Mesendoderm (in vitro differentiated cells): ENCODE measurements around the gene EXOC6.
A peak's percentile ranks its signal among the peaks of the same experiment; 100 is the strongest.
"Not testable (repeated sequence)": the region's sequence is repeated elsewhere in the genome, so short reads cannot be mapped to it uniquely, and the experiment has no call there.

Experiments used
- DNase-seq: peaks from one replicate; pipeline ENCODE4 v3.0.0; 2013
- H2AK5ac ChIP-seq: 2 replicates; pipeline ENCODE4 v1.6.1; 2013; ENCODE audit warnings: low read length, inconsistent platforms
- H2BK120ac ChIP-seq: 2 replicates; pipeline ENCODE4 v1.6.1; 2013; ENCODE audit warnings: low read depth, mild to moderate bottlenecking, low read length, moderate library complexity, mixed read lengths
- H2BK15ac ChIP-seq: replicated peaks from 2 replicates; pipeline ENCODE4 v1.6.1; 2013; ENCODE audit warnings: low read depth, mild to moderate bottlenecking, moderate library complexity
- H2BK5ac ChIP-seq: 2 replicates; pipeline ENCODE4 v1.6.1; 2013; ENCODE audit warnings: low read length, inconsistent platforms
- H3K18ac ChIP-seq: 2 replicates; pipeline ENCODE4 v1.6.1; 2013; ENCODE audit warnings: mild to moderate bottlenecking, low read length, mixed read lengths
- H3K23ac ChIP-seq: one replicate; pipeline ENCODE4 v1.6.1; 2013; ENCODE audit warnings: low read length
- H3K27ac ChIP-seq: 2 replicates; pipeline ENCODE4 v1.5.1; 2013; ENCODE audit warnings: low read depth, mild to moderate bottlenecking, inconsistent platforms, low read length, moderate library complexity
- H3K27me3 ChIP-seq: 2 replicates; pipeline ENCODE4 v1.6.1; 2013; ENCODE audit warnings: low read length, control low read depth, mild to moderate bottlenecking, inconsistent platforms; ENCODE audit not compliant: insufficient read depth, poor library complexity
- H3K36me3 ChIP-seq: 2 replicates; pipeline ENCODE4 v1.6.1; 2013; ENCODE audit warnings: low read length, inconsistent platforms; ENCODE audit not compliant: control insufficient read depth, insufficient read depth
- H3K4ac ChIP-seq: one replicate; pipeline ENCODE4 v1.6.1; 2013; ENCODE audit warnings: low read depth, mild to moderate bottlenecking, low read length, moderate library complexity
- H3K4me1 ChIP-seq: 2 replicates; pipeline ENCODE4 v1.6.1; 2013; ENCODE audit warnings: low read depth, low read length, inconsistent platforms; ENCODE audit not compliant: control insufficient read depth
- H3K4me2 ChIP-seq: 2 replicates; pipeline ENCODE4 v1.6.1; 2013; ENCODE audit warnings: low read length
- H3K4me3 ChIP-seq: 2 replicates; pipeline ENCODE4 v1.5.1; 2013; ENCODE audit warnings: mild to moderate bottlenecking, low read length
- H3K56ac ChIP-seq: one replicate; pipeline ENCODE4 v1.6.1; 2013; ENCODE audit warnings: low read length
- H3K79me1 ChIP-seq: 2 replicates; pipeline ENCODE4 v1.6.1; 2013; ENCODE audit warnings: low read length, inconsistent platforms
- H3K79me2 ChIP-seq: 2 replicates; pipeline ENCODE4 v1.6.1; 2013; ENCODE audit warnings: mild to moderate bottlenecking, low read length; ENCODE audit not compliant: control insufficient read depth, insufficient read depth
- H3K9ac ChIP-seq: 2 replicates; pipeline ENCODE4 v1.6.1; 2013; ENCODE audit warnings: low read length, inconsistent platforms
- H4K5ac ChIP-seq: one replicate; pipeline ENCODE4 v1.6.1; 2013; ENCODE audit warnings: low read length
- H4K8ac ChIP-seq: one replicate; pipeline ENCODE4 v1.6.1; 2013; ENCODE audit warnings: low read depth, mild to moderate bottlenecking, control low read depth, low read length, moderate library complexity
- WGBS: extraction: QIAGEN DNeasy Blood & Tissue Kit; methylation state at CpG from one replicate; pipeline ENCODE4 v1.1.7; 2013; ENCODE audit warnings: low lambda C conversion rate, missing lambda C conversion rate; ENCODE audit not compliant: insufficient coverage; ENCODE audit errors: extremely low coverage; 5-methylcytosine and 5-hydroxymethylcytosine counted together

The EXOC6 gene

DNA sequence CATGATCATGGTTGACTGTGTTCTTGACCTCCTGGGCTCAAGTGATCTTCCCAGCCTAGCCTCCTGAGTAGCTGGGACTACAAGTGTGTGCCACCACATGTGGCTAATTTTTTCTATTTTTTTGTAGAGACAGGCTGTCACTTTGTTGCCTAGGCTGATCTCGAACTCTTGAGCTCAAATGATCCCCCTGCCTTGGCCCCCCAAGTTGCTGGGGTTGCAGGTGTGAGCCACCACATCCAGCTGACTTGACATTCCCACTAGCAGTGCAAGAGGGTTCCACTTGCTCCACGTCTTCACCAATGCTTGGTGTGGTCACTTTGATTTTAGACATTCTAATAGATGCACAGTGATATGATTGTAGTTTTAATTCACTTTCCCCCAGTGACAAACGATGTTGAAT, 250.5 kb downstream of the EXOC6 start:
- Histone ChIP-seq H3K23ac (no peak overlapping the region), H3K79me2 (no peaks in the 10 kb centered on the region), H3K4ac (no peak overlapping the region), H3K4me1 (peaks cover 4% of the 10 kb centered on the region), H2BK15ac (no peak overlapping the region), H3K27me3 (no peaks in the 10 kb centered on the region), H2AK5ac (no peak overlapping the region), H4K8ac (no peak overlapping the region), H3K4me2 (no peak overlapping the region), H3K36me3 (no peaks in the 10 kb centered on the region), H3K18ac (peak overlapping the region; percentile 76), H4K5ac (no peak overlapping the region), H3K4me3 (no peak overlapping the region), H2BK5ac (no peak overlapping the region), H3K27ac (no peak overlapping the region), H3K79me1 (no peaks in the 10 kb centered on the region), H2BK120ac (no peak overlapping the region), H3K56ac (no peak overlapping the region), H3K9ac (no peak overlapping the region)
- no CpG with 5 or more reads among the region's 3 CpGs for WGBS
- DNase-seq = no peak

DNA sequence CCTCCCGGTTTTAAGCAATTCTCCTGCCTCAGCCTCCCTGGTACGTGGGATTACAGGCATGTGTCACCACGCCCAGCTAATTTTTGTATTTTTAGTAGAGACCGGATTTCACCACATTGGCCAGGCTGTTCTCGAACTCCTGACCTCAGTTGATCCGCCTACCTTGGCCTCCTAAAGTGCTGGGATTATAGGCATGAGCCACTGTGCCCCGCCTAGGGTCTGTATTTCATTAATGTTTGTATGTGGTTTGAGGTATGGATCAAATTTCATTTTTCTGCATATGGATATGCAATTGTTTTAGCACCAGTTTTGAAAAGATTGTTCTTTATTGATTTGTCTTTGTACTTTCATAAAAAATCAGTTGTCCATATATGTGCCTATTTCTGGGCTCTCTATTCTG, 251.3 kb downstream of the EXOC6 start:
- no peak overlapping the region for H3K4ac ChIP-seq
- DNase-seq = no peak
- H3K56ac ChIP-seq = peak overlapping the region; percentile 10
- H3K27ac ChIP-seq = no peak overlapping the region
- no peak overlapping the region for H3K23ac ChIP-seq
- no peak overlapping the region for H3K4me3 ChIP-seq
- no peak overlapping the region for H2BK15ac ChIP-seq
- no peak overlapping the region for H3K18ac ChIP-seq
- no peaks in the 10 kb centered on the region for H3K79me2 ChIP-seq
- no CpG with 5 or more reads among the region's 7 CpGs for WGBS
- H2BK120ac ChIP-seq = no peak overlapping the region
- H2AK5ac ChIP-seq = no peak overlapping the region
- H3K27me3 ChIP-seq = no peaks in the 10 kb centered on the region
- no peak overlapping the region for H3K4me2 ChIP-seq
- H3K36me3 ChIP-seq = no peaks in the 10 kb centered on the region
- H3K9ac ChIP-seq = no peak overlapping the region
- no peak overlapping the region for H2BK5ac ChIP-seq
- H3K4me1 ChIP-seq = peaks cover 4% of the 10 kb centered on the region
- H4K8ac ChIP-seq = no peak overlapping the region
- no peak overlapping the region for H4K5ac ChIP-seq
- H3K79me1 ChIP-seq = no peaks in the 10 kb centered on the region

DNA sequence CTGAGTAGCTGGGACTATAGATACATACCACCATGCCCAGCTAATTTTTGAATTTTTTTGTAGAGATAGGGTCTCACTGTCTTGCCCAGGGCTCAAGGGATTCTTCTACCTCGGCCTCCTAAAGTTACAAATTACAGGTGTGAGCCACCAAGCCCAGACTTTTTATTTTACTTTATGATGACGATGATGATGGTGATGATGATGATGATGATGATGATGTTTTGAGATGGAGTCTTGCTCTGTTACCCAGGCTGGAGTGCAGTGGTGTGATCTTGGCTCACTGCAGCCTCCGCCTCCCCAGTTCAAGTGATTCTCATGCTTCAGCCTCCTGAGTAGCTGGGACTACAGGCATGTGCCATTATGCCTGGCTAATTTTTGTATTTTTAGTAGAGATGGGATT, 252.8 kb downstream of the EXOC6 start:
- not testable (repeated sequence) for H4K8ac ChIP-seq
- no CpG with 5 or more reads among the region's 3 CpGs for WGBS

DNA sequence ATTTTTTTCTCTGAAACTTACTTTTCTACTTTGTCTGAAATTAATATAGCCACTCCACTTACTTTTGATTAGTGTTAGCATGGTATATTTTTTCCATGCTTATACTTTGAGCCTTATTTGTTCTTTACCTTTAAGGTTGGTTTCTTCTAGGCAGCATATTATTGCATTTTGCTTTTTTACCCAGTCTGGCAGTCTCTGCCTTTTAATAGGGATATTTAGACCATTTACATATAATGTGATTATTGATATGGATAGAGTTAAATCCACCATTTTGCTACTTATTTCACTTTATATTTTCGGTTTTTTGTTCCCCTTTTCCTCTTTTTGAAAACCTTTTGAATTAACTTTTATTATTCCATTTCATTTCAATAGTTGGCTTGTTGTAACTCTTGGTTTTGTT, 255.6 kb downstream of the EXOC6 start:
- Histone ChIP-seq H2BK5ac (no peak overlapping the region), H3K9ac (no peak overlapping the region), H3K56ac (no peak overlapping the region), H2BK120ac (no peak overlapping the region), H3K4me2 (no peak overlapping the region), H3K36me3 (no peaks in the 10 kb centered on the region), H3K79me1 (no peaks in the 10 kb centered on the region), H3K79me2 (no peaks in the 10 kb centered on the region), H4K8ac (no peak overlapping the region), H4K5ac (no peak overlapping the region), H3K4me1 (no peaks in the 10 kb centered on the region), H3K4me3 (no peak overlapping the region), H3K18ac (no peak overlapping the region), H3K27me3 (no peaks in the 10 kb centered on the region), H3K23ac (no peak overlapping the region), H3K4ac (no peak overlapping the region), H3K27ac (no peak overlapping the region), H2AK5ac (no peak overlapping the region), H2BK15ac (no peak overlapping the region)
- no peak for DNase-seq
- WGBS = no CpG with 5 or more reads among the region's 1 CpG

More for the DNA sequence above, 252.8 kb downstream of the EXOC6 start:
- not testable (repeated sequence) for H2BK15ac ChIP-seq, H3K4me1 ChIP-seq, H2BK5ac ChIP-seq, H3K56ac ChIP-seq, H3K4me2 ChIP-seq, H2BK120ac ChIP-seq, H3K9ac ChIP-seq, DNase-seq, H3K18ac ChIP-seq, H3K23ac ChIP-seq, H3K79me1 ChIP-seq, H3K79me2 ChIP-seq, H3K4ac ChIP-seq, H4K5ac ChIP-seq, H3K4me3 ChIP-seq, H3K27ac ChIP-seq, H3K36me3 ChIP-seq, H2AK5ac ChIP-seq, H3K27me3 ChIP-seq

DNA sequence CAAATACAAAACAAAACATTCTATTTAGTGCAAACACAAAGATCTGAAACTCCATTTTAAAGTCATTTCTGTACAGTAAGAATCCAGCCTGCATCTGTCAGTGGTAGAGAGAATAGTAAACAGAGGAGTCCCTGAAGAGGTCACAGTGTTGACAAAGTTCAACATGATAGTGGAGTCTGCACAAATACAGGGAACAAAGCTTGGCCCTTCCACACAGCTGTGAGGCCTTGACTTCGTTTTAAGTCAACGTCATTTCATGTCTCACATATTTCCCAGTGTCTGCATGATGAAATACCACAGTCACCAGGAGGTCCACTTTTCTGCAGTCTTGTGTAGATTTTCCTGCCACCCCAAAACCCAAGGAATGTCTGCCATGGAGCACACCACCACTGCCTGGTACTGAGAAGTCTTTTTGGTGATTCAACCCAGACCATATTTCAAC, 258.3 kb downstream of the EXOC6 start:
- Histone ChIP-seq H3K36me3 (no peaks in the 10 kb centered on the region), H4K8ac (no peak overlapping the region), H3K4me2 (no peak overlapping the region), H2BK120ac (no peak overlapping the region), H3K18ac (no peak overlapping the region), H3K4ac (no peak overlapping the region), H2BK15ac (no peak overlapping the region), H3K79me1 (no peaks in the 10 kb centered on the region), H2AK5ac (no peak overlapping the region), H2BK5ac (no peak overlapping the region), H3K27ac (no peak overlapping the region), H3K23ac (no peak overlapping the region), H4K5ac (no peak overlapping the region), H3K27me3 (no peaks in the 10 kb centered on the region), H3K4me1 (no peaks in the 10 kb centered on the region), H3K4me3 (no peak overlapping the region), H3K9ac (no peak overlapping the region), H3K79me2 (no peaks in the 10 kb centered on the region), H3K56ac (no peak overlapping the region)
- no CpG with 5 or more reads among the region's 2 CpGs for WGBS
- DNase-seq = no peak
